HG02870 (cell line): ENCODE measurements around the gene GPR160.
A peak's percentile ranks its signal among the peaks of the same experiment; 100 is the strongest.
"Not testable (repeated sequence)": the region's sequence is repeated elsewhere in the genome, so short reads cannot be mapped to it uniquely, and the experiment has no call there.

Experiments
- ATAC-seq: cut with Tn5 transposase; IDR thresholded peaks from one replicate; pipeline ENCODE4 v1.9.1; 2021; ENCODE audit warnings: mild to moderate bottlenecking, moderate library complexity; ENCODE audit not compliant: unreplicated experiment

GPR160 gene

GRCh38 chr3:170109579-170110293 is 71.9 kb downstream of the GPR160 start:
- no peak for ATAC-seq

DNA sequence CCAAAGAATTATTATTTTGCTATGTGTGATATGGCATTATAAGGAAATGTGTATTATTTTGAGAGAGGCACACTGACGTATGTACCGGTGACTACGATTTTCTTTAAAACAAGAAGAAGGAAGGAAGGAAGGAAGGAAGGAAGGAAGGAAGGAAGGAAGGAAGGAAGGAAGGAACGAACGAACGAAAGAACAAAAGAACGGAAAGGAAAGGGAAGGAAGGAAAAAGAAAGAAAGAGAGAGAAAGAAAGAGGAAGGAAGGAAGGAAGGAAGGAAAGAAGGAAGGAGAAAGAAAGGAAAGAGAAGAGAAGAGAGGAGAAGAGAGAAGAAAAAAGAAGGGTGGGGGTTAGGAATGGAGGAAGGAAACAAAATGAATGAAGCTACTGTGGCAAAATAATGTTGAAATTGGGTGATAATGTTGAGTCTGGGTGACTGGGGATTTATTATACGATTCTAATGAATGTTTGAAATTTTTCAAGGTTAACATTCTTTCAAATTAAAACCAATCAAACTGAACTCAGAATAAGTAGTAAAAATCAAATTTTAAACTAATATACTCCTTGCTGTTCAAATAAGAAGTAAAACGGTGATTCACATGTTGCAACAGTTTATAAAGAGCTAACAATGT is 73.5 kb downstream of the GPR160 start:
- ATAC-seq: no peak

- not testable (repeated sequence) for ATAC-seq
These were observed 76.4 kb downstream of the GPR160 start for GRCh38 chr3:170114165-170114564.

- no peak for ATAC-seq
These were observed 79.3 kb downstream of the GPR160 start for GRCh38 chr3:170117134-170117533.

DNA sequence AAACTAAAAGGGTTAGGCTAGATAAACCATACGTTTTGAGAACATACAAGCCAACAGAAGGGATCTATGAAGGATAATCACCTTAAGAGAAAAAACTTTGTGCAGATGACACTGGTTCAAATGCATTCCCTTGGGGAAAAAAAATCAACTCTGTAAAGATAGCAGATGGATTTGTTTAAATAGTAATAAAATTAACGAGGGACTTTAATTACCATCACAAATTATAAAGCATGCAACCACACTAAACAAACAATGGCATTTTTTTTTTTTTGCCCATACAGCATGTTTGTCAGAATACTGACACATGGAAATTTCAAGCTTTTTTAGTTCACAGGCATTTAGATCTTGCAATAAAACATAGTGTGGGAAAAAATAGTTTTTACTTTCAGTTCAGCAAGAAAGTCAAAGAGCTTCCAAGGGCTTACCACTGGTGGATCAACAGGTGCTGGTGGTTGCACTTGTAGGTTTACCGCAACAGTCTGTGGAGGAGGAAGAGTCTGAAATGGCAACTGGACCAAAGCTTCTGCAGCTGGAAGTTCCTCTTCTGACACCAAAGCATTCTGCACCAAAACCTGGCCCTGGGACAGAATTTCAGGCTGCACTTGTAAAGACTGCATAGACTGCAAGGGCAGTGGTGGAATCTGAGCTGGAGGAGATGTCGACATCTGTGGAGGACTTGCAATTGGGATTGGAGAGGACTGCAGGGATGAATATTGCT is 90.6 kb downstream of the GPR160 start:
- peak; percentile 84 for ATAC-seq

DNA sequence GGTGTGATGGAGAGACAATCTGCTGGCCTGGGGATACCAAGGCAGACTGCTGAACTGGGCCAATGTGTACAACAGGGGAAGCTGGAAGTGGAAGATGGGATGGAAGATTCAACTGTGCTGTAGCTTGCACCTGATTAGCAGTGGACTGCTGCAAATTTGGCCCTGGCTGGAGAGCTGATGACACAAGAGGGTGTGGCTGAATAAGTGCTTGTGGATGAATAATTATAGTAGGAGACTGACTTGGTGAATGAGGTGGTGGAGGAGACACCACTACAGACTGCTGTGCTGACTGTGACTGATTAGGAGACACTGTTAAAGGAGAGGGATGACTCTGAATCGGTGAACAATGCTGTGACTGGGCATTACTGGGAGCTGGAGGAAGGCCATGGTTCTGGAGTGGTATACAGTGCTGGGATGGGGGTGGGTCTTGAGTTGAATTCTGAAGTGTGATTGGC is 91.2 kb downstream of the GPR160 start:
- ATAC-seq: peak; percentile 57

DNA sequence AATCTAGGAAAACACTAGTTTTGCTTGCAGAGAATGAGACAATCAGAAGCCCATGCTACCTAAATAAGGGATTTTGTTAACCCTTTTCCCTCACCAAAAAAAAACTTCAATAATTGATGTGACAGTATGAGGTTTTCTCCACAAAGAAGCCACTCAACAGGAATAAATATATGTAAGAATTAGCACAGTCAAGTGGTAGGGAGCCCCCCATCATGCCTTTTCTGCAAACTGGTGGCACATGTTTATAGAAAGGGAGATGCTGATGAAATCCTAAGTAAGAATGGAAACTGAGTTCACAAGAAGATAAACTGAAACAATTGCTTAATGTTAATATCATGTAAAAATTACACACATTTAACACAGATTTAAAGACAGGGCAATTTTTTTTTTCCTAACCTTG is 92.7 kb downstream of the GPR160 start:
- ATAC-seq: no peak

DNA sequence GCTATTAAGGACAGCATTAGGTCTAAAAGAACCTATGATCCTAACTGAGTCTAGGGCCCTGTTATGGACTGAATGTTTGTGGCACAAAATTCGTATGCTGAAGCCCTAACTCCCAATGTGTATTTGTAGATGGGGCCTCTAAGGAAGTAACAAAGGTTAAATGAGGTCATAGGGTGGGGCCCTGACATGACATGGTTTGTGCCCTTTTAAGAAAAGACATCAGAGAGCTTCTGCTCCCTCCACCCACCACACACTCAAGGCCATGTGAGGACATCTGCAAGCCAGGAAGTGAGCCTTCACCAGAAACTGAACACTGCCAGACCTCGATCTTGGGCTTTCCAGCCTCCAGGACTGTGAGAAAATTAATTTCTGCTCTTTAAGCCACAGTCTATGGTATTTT is 94.5 kb downstream of the GPR160 start:
- ATAC-seq: no peak
